ENCODE results near the gene ATAD1.

DNA sequence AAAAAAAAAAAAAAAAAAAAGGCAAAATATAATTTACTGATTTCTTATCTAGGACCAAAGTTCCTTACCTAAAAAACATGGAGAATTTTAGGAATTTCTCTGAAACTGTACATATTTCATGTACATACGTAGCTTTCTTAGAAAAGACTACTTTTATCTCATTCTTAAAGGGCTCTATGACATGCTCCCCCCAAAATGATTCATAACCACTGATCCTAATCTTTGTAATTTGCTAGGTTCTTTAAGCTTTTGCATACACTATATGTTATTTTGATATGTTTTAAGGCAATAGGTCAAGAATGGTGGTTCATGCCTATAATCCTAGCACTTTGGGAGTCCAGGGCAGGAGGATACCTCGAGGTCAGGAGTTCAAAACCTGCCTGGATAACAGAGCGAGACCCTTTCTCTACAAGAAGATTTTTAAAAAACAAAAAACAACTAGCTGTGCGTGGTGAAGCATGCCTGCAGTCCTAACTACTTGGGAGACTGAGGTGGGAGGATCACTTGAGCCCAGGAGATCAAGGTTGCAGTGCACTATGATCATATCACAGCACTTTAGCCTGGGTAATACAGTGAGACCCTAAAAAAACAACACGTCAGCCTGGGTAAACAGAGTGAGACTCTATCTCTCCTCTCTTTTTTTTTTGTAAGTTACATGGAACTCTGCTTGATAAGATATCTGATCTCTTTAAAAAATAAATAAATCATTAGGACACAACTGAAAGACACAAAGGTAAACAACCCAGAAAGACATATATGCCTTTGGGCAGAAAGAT is 54.8 kb downstream of the ATAD1 start:
- TF ChIP-seq, protein P1, sequence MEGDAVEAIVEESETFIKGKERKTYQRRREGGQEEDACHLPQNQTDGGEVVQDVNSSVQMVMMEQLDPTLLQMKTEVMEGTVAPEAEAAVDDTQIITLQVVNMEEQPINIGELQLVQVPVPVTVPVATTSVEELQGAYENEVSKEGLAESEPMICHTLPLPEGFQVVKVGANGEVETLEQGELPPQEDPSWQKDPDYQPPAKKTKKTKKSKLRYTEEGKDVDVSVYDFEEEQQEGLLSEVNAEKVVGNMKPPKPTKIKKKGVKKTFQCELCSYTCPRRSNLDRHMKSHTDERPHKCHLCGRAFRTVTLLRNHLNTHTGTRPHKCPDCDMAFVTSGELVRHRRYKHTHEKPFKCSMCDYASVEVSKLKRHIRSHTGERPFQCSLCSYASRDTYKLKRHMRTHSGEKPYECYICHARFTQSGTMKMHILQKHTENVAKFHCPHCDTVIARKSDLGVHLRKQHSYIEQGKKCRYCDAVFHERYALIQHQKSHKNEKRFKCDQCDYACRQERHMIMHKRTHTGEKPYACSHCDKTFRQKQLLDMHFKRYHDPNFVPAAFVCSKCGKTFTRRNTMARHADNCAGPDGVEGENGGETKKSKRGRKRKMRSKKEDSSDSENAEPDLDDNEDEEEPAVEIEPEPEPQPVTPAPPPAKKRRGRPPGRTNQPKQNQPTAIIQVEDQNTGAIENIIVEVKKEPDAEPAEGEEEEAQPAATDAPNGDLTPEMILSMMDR (IDR thresholded peaks at IDR 0.05; ENCODE audit: low read depth, low read length) = no peak
- no peak for TF ChIP-seq EZH2phosphoT487 (IDR thresholded peaks at IDR 0.05; ENCODE audit: low read depth)
